ENCODE data around the gene PLA2G6.

Gene PLA2G6

GRCh38 chr22:38174626-38175025 lies 7.0 kb downstream of the PLA2G6 start:
- TF ChIP-seq CTCF (IDR thresholded peaks at IDR 0.05; ENCODE audit: poor library complexity, severe bottlenecking) = no peak
- Histone ChIP-seq H3K4me3 (ENCODE audit: severe bottlenecking) (no peak overlapping the region), H3K27me3 (ENCODE audit: insufficient read depth, poor library complexity, severe bottlenecking) (no peaks in the 10 kb centered on the region), H3K9me3 (ENCODE audit: severe bottlenecking) (no peaks in the 10 kb centered on the region), H3K4me1 (ENCODE audit: insufficient read depth, poor library complexity, severe bottlenecking) (peaks cover 34% of the 10 kb centered on the region), H3K36me3 (ENCODE audit: low read depth) (no peaks in the 10 kb centered on the region), H3K27ac (ENCODE audit: poor library complexity, severe bottlenecking) (no peak overlapping the region)
- DNase-seq (ENCODE audit: low spot score) = no peak
- ATAC-seq (ENCODE audit: low read depth) = no peak

- H3K27ac ChIP-seq (ENCODE audit: poor library complexity, severe bottlenecking) = peak overlapping the region; percentile 62
- DNase-seq (ENCODE audit: low spot score) (no peak), ATAC-seq (ENCODE audit: low read depth) (no peak)
- TF ChIP-seq CTCF (IDR thresholded peaks at IDR 0.05; ENCODE audit: poor library complexity, severe bottlenecking) = no peak
- H3K4me1 ChIP-seq (ENCODE audit: insufficient read depth, poor library complexity, severe bottlenecking) = peaks cover 30% of the 10 kb centered on the region
- no peaks in the 10 kb centered on the region for H3K27me3 ChIP-seq (ENCODE audit: insufficient read depth, poor library complexity, severe bottlenecking)
- H3K36me3 ChIP-seq (ENCODE audit: low read depth) = no peaks in the 10 kb centered on the region
- H3K9me3 ChIP-seq (ENCODE audit: severe bottlenecking) = no peaks in the 10 kb centered on the region
- no peak overlapping the region for H3K4me3 ChIP-seq (ENCODE audit: severe bottlenecking)
These were observed 8.1 kb downstream of the PLA2G6 start for GRCh38 chr22:38173641-38173906.

- no peaks in the 10 kb centered on the region for H3K27me3 ChIP-seq (ENCODE audit: insufficient read depth, poor library complexity, severe bottlenecking)
- TF ChIP-seq CTCF (IDR thresholded peaks at IDR 0.05; ENCODE audit: poor library complexity, severe bottlenecking) = no peak
- H3K36me3 ChIP-seq (ENCODE audit: low read depth) = no peaks in the 10 kb centered on the region
- 0 out of 3 replicates have a peak, but pooled peaks have one; percentile 23 for ATAC-seq (ENCODE audit: low read depth)
- H3K4me3 ChIP-seq (ENCODE audit: severe bottlenecking) = no peak overlapping the region
- peaks cover 26% of the 10 kb centered on the region for H3K4me1 ChIP-seq (ENCODE audit: insufficient read depth, poor library complexity, severe bottlenecking)
- no peak for DNase-seq (ENCODE audit: low spot score)
- H3K9me3 ChIP-seq (ENCODE audit: severe bottlenecking) = no peaks in the 10 kb centered on the region
- H3K27ac ChIP-seq (ENCODE audit: poor library complexity, severe bottlenecking) = peak overlapping the region; percentile 62
These were observed 8.6 kb downstream of the PLA2G6 start for GRCh38 chr22:38172832-38173640.

- H3K4me3 ChIP-seq (ENCODE audit: severe bottlenecking) = no peak overlapping the region
- no peaks in the 10 kb centered on the region for H3K27me3 ChIP-seq (ENCODE audit: insufficient read depth, poor library complexity, severe bottlenecking)
- no peaks in the 10 kb centered on the region for H3K9me3 ChIP-seq (ENCODE audit: severe bottlenecking)
- ATAC-seq (ENCODE audit: low read depth) (peak; percentile 84), DNase-seq (ENCODE audit: low spot score) (no peak)
- peak overlapping the region; percentile 62 for H3K27ac ChIP-seq (ENCODE audit: poor library complexity, severe bottlenecking)
- peaks cover 22% of the 10 kb centered on the region for H3K4me1 ChIP-seq (ENCODE audit: insufficient read depth, poor library complexity, severe bottlenecking)
- H3K36me3 ChIP-seq (ENCODE audit: low read depth) = no peaks in the 10 kb centered on the region
- no peak for TF ChIP-seq CTCF (IDR thresholded peaks at IDR 0.05; ENCODE audit: poor library complexity, severe bottlenecking)
These were observed 9.5 kb downstream of the PLA2G6 start for GRCh38 chr22:38171927-38172831.
